ENCODE data around the gene MRPL48.

DNA sequence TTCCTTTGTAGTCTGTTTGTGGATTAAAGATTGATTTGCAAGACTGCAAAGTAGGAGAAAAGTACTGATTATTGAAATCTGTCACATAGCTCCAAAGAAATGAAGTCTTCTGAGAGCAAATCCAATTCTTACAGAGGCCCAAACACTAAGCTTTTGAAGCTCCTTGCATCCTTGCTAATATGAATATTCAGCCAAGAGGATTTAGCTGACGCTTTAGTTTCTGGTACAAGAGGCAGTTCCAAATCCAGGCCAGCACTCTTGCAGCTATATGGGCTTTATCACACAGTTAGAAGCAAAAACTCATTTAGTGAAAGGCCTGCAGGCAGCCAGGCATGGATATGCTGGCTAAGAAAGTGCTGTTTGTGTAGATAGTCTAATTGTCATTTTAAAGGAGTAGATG is 101.9 kb downstream of the MRPL48 start:
- TF ChIP-seq CTCF (IDR thresholded peaks at IDR 0.05), result no peak
- no peak for TF ChIP-seq EZH2 (IDR thresholded peaks at IDR 0.05)
